ENCODE measurements around the gene LILRA2.
"Not testable (repeated sequence)": the region's sequence is repeated elsewhere in the genome, so short reads cannot be mapped to it uniquely, and the experiment has no call there.

Gene LILRA2

GRCh38 chr19:54609356-54609791, 35.8 kb downstream of the LILRA2 start:
- DNase-seq (ENCODE audit: low spot score): no peak

GRCh38 chr19:54612428-54612827, 38.8 kb downstream of the LILRA2 start:
- no peak for DNase-seq (ENCODE audit: low spot score)

- DNase-seq (ENCODE audit: low spot score): no peak
Observed at GRCh38 chr19:54614726-54615125, 41.1 kb downstream of the LILRA2 start.

- no peak for DNase-seq (ENCODE audit: low spot score)
Observed at GRCh38 chr19:54616057-54616456, 42.5 kb downstream of the LILRA2 start.

GRCh38 chr19:54616821-54617560, 43.4 kb downstream of the LILRA2 start:
- DNase-seq (ENCODE audit: low spot score): no peak

GRCh38 chr19:54620464-54620863, 46.9 kb downstream of the LILRA2 start:
- no peak for DNase-seq (ENCODE audit: low spot score)

- DNase-seq (ENCODE audit: low spot score): no peak
Observed at GRCh38 chr19:54622431-54622830, 48.8 kb downstream of the LILRA2 start.

- not testable (repeated sequence) for DNase-seq (ENCODE audit: low spot score)
Observed at GRCh38 chr19:54624234-54624633, 50.6 kb downstream of the LILRA2 start.

- not testable (repeated sequence) for DNase-seq (ENCODE audit: low spot score)
Observed at GRCh38 chr19:54624934-54625730, 51.5 kb downstream of the LILRA2 start.

- DNase-seq (ENCODE audit: low spot score): no peak
Observed at GRCh38 chr19:54626757-54627156, 53.2 kb downstream of the LILRA2 start.

- not testable (repeated sequence) for DNase-seq (ENCODE audit: low spot score)
Observed at GRCh38 chr19:54627912-54628311, 54.3 kb downstream of the LILRA2 start.

GRCh38 chr19:54630262-54630661, 56.7 kb downstream of the LILRA2 start, which contains the start of gene LILRB1:
Gene LILRB1 (plus strand): TSS chr19:54630484. CDS start chr19:54631074, 590 bp downstream.
- DNase-seq (ENCODE audit: low spot score): not testable (repeated sequence)

GRCh38 chr19:54630782-54631181, 57.2 kb downstream of the LILRA2 start:
- DNase-seq (ENCODE audit: low spot score): no peak

GRCh38 chr19:54631489-54632337, 58.1 kb downstream of the LILRA2 start:
- not testable (repeated sequence) for DNase-seq (ENCODE audit: low spot score)

GRCh38 chr19:54632517-54632916, 58.9 kb downstream of the LILRA2 start:
- DNase-seq (ENCODE audit: low spot score): not testable (repeated sequence)

- DNase-seq (ENCODE audit: low spot score): no peak
Observed at GRCh38 chr19:54633401-54633800, 59.8 kb downstream of the LILRA2 start.

GRCh38 chr19:54636081-54636480, 62.5 kb downstream of the LILRA2 start:
- not testable (repeated sequence) for DNase-seq (ENCODE audit: low spot score)

- no peak for DNase-seq (ENCODE audit: low spot score)
Observed at GRCh38 chr19:54638683-54639082, 65.1 kb downstream of the LILRA2 start.
